ENCODE data around the gene COL8A2.

COL8A2 gene

DNA sequence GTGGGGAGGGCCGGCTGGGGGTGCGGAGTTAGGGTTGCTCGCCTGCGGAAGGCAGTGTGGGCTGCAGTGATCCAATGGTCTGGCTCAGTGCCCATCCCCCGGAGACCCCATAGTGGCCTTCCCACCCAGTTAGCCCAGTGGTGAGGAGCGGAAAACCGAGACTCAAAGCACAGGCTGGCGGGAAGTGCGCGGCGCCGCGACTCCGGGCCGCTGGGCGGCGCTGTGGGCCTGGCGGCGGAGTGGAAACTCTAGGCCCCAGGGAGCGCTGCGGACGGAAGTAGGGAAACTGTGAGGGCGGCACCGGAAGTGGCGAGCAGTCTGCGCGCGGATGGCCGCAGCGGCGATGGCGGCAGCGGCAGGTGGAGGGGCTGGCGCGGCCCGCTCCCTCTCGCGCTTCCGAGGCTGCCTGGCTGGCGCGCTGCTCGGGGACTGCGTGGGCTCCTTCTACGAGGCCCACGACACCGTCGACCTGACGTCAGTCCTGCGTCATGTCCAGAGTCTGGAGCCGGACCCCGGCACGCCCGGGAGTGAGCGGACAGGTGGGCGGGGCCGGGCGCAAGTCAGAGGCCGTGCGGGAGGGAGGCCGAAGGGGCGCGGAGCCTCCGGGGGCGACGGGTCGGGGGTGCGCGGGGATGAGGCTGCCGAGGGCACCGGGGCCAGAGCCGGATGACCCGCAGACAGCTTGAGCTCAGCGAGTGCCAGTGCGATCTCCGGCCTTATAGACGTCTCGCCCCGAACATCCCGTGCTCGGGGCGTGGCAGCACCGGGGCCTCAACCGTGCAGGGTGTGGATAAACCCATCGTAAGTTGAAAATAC is 36.2 kb downstream of the COL8A2 start, which contains the start of gene ADPRS (continued):
- TF ChIP-seq ZNF596 (tag by site-specific recombination; IDR thresholded peaks at IDR 0.05): no peak
- TF ChIP-seq MYNN (tag by site-specific recombination; IDR thresholded peaks at IDR 0.05; ENCODE audit: borderline replicate concordance): 0 out of 2 replicates have a peak, but pooled peaks have one; percentile 17
- TF ChIP-seq, protein P1, sequence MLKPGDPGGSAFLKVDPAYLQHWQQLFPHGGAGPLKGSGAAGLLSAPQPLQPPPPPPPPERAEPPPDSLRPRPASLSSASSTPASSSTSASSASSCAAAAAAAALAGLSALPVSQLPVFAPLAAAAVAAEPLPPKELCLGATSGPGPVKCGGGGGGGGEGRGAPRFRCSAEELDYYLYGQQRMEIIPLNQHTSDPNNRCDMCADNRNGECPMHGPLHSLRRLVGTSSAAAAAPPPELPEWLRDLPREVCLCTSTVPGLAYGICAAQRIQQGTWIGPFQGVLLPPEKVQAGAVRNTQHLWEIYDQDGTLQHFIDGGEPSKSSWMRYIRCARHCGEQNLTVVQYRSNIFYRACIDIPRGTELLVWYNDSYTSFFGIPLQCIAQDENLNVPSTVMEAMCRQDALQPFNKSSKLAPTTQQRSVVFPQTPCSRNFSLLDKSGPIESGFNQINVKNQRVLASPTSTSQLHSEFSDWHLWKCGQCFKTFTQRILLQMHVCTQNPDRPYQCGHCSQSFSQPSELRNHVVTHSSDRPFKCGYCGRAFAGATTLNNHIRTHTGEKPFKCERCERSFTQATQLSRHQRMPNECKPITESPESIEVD (tag by site-specific recombination; IDR thresholded peaks at IDR 0.05): no peak
- TF ChIP-seq, protein P2, sequence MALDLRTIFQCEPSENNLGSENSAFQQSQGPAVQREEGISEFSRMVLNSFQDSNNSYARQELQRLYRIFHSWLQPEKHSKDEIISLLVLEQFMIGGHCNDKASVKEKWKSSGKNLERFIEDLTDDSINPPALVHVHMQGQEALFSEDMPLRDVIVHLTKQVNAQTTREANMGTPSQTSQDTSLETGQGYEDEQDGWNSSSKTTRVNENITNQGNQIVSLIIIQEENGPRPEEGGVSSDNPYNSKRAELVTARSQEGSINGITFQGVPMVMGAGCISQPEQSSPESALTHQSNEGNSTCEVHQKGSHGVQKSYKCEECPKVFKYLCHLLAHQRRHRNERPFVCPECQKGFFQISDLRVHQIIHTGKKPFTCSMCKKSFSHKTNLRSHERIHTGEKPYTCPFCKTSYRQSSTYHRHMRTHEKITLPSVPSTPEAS (tag by site-specific recombination; IDR thresholded peaks at IDR 0.05): peak; percentile 22; the same call in 1 of the 2 replicates
- TF ChIP-seq, protein P3, sequence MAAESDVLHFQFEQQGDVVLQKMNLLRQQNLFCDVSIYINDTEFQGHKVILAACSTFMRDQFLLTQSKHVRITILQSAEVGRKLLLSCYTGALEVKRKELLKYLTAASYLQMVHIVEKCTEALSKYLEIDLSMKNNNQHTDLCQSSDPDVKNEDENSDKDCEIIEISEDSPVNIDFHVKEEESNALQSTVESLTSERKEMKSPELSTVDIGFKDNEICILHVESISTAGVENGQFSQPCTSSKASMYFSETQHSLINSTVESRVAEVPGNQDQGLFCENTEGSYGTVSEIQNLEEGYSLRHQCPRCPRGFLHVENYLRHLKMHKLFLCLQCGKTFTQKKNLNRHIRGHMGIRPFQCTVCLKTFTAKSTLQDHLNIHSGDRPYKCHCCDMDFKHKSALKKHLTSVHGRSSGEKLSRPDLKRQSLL (tag by site-specific recombination; IDR thresholded peaks at IDR 0.05): peak; percentile 14; the same call in 1 of the 2 replicates
- no peak for TF ChIP-seq ZNF23 (tag by site-specific recombination; IDR thresholded peaks at IDR 0.05; ENCODE audit: borderline replicate concordance)
- peak; percentile 97 for TF ChIP-seq ZNF629 (tag by site-specific recombination; IDR thresholded peaks at IDR 0.05)
- peak; percentile 92 for TF ChIP-seq ZBTB48 (tag by site-specific recombination; IDR thresholded peaks at IDR 0.05)
- TF ChIP-seq ZBTB8A (tag by site-specific recombination; IDR thresholded peaks at IDR 0.05): peak; percentile 67
- TF ChIP-seq, protein P4, sequence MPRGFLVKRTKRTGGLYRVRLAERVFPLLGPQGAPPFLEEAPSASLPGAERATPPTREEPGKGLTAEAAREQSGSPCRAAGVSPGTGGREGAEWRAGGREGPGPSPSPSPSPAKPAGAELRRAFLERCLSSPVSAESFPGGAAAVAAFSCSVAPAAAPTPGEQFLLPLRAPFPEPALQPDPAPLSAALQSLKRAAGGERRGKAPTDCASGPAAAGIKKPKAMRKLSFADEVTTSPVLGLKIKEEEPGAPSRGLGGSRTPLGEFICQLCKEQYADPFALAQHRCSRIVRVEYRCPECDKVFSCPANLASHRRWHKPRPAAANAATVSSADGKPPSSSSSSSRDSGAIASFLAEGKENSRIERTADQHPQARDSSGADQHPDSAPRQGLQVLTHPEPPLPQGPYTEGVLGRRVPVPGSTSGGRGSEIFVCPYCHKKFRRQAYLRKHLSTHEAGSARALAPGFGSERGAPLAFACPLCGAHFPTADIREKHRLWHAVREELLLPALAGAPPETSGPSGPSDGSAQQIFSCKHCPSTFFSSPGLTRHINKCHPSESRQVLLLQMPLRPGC (tag by site-specific recombination; IDR thresholded peaks at IDR 0.05): peak; percentile 89
- TF ChIP-seq BCL11B (tag by site-specific recombination; IDR thresholded peaks at IDR 0.05; ENCODE audit: low read depth): peak; percentile 70; the same call in 1 of the 2 replicates
- no peak for TF ChIP-seq ZNF837 (tag by site-specific recombination; IDR thresholded peaks at IDR 0.05)
- TF ChIP-seq, protein P5, sequence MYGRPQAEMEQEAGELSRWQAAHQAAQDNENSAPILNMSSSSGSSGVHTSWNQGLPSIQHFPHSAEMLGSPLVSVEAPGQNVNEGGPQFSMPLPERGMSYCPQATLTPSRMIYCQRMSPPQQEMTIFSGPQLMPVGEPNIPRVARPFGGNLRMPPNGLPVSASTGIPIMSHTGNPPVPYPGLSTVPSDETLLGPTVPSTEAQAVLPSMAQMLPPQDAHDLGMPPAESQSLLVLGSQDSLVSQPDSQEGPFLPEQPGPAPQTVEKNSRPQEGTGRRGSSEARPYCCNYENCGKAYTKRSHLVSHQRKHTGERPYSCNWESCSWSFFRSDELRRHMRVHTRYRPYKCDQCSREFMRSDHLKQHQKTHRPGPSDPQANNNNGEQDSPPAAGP (tag by site-specific recombination; IDR thresholded peaks at IDR 0.05): peak; percentile 92
- TF ChIP-seq HOXD13 (CRISPR knock-in tag; IDR thresholded peaks at IDR 0.05; ENCODE audit: borderline replicate concordance): no peak
- TF ChIP-seq YY2 (tag by site-specific recombination; IDR thresholded peaks at IDR 0.05): peak; percentile 99
- peak; percentile 95 for TF ChIP-seq SP3 (tag by site-specific recombination; IDR thresholded peaks at IDR 0.05)
- TF ChIP-seq, protein P6, sequence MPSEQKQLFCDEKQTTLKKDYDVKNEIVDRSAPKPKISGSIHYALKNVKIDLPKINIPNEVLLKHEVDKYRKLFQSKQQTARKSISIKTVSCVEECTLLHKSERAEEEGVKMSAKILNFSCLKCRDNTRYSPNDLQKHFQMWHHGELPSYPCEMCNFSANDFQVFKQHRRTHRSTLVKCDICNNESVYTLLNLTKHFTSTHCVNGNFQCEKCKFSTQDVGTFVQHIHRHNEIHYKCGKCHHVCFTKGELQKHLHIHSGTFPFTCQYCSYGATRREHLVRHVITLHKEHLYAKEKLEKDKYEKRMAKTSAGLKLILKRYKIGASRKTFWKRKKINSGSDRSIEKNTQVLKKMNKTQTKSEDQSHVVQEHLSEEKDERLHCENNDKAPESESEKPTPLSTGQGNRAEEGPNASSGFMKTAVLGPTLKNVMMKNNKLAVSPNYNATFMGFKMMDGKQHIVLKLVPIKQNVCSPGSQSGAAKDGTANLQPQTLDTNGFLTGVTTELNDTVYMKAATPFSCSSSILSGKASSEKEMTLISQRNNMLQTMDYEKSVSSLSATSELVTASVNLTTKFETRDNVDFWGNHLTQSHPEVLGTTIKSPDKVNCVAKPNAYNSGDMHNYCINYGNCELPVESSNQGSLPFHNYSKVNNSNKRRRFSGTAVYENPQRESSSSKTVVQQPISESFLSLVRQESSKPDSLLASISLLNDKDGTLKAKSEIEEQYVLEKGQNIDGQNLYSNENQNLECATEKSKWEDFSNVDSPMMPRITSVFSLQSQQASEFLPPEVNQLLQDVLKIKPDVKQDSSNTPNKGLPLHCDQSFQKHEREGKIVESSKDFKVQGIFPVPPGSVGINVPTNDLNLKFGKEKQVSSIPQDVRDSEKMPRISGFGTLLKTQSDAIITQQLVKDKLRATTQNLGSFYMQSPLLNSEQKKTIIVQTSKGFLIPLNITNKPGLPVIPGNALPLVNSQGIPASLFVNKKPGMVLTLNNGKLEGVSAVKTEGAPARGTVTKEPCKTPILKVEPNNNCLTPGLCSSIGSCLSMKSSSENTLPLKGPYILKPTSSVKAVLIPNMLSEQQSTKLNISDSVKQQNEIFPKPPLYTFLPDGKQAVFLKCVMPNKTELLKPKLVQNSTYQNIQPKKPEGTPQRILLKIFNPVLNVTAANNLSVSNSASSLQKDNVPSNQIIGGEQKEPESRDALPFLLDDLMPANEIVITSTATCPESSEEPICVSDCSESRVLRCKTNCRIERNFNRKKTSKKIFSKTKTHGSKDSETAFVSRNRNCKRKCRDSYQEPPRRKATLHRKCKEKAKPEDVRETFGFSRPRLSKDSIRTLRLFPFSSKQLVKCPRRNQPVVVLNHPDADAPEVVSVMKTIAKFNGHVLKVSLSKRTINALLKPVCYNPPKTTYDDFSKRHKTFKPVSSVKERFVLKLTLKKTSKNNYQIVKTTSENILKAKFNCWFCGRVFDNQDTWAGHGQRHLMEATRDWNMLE (tag by site-specific recombination; conservative IDR thresholded peaks at IDR 0.05; ENCODE audit: low read depth): peak; percentile 89
- TF ChIP-seq ZNF558 (tag by site-specific recombination; IDR thresholded peaks at IDR 0.05): no peak
- TF ChIP-seq, protein P7, sequence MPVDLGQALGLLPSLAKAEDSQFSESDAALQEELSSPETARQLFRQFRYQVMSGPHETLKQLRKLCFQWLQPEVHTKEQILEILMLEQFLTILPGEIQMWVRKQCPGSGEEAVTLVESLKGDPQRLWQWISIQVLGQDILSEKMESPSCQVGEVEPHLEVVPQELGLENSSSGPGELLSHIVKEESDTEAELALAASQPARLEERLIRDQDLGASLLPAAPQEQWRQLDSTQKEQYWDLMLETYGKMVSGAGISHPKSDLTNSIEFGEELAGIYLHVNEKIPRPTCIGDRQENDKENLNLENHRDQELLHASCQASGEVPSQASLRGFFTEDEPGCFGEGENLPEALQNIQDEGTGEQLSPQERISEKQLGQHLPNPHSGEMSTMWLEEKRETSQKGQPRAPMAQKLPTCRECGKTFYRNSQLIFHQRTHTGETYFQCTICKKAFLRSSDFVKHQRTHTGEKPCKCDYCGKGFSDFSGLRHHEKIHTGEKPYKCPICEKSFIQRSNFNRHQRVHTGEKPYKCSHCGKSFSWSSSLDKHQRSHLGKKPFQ (tag by site-specific recombination; IDR thresholded peaks at IDR 0.05): peak; percentile 55; the same call in 1 of the 2 replicates
- no peak for TF ChIP-seq ZNF112 (tag by site-specific recombination; IDR thresholded peaks at IDR 0.05)
- peak; percentile 82; the same call in 1 of the 2 replicates for TF ChIP-seq ZNF785 (tag by site-specific recombination; IDR thresholded peaks at IDR 0.05)
- no peak for TF ChIP-seq RBAK (tag by site-specific recombination; IDR thresholded peaks at IDR 0.05)
- no peak for TF ChIP-seq ZNF585B (tag by site-specific recombination; IDR thresholded peaks at IDR 0.05)
- TF ChIP-seq ZNF423 (tag by site-specific recombination; IDR thresholded peaks at IDR 0.05): peak; percentile 38; the same call in 1 of the 2 replicates
- TF ChIP-seq KLF10 (tag by site-specific recombination; IDR thresholded peaks at IDR 0.05): peak; percentile 90
- TF ChIP-seq ZNF311 (tag by site-specific recombination; IDR thresholded peaks at IDR 0.05; ENCODE audit: borderline replicate concordance): no peak
